ENCODE results near the gene TMEM87B. TPM values are rescaled to one million over a fixed set of nuclear protein-coding genes. Genes with fewer than 3 reads are reported as not detected.

The TMEM87B gene
- total RNA-seq, 2 donors from 2014 or later, result 56.7 to 71.2 TPM

DNA sequence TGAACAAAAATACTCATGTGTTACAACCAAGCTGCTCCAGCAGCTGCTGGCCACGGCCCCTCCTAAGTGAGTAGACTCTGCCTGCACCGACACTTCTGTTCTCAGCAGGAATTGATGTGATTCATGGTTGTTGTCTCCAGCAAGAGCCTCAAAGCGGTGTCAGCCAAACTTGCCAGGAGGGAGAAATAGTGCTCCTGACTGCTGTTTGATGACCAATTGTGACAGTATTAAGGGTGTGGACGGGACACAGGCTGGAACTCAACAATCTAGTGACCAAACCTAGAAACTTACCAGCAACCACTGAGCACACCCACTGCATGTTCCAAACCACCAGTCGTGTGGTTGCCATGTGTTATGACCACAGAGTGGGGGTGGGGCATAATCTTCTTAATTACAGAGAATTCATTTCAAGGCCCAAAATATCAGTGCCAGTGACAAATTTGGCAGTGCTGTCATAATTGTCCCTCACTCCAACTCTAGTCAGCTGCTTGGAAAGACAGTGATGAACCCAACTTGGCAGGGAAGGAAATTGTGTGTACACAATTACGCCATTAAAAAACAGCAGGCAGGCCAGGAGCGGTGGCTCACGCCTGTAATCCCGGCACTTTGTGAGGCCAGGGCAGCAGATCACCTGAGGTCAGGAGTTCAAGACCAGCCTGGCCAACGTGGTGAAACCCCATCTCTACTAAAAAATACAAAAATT, 113.5 kb downstream of the TMEM87B start:
- TF ChIP-seq, protein P1, sequence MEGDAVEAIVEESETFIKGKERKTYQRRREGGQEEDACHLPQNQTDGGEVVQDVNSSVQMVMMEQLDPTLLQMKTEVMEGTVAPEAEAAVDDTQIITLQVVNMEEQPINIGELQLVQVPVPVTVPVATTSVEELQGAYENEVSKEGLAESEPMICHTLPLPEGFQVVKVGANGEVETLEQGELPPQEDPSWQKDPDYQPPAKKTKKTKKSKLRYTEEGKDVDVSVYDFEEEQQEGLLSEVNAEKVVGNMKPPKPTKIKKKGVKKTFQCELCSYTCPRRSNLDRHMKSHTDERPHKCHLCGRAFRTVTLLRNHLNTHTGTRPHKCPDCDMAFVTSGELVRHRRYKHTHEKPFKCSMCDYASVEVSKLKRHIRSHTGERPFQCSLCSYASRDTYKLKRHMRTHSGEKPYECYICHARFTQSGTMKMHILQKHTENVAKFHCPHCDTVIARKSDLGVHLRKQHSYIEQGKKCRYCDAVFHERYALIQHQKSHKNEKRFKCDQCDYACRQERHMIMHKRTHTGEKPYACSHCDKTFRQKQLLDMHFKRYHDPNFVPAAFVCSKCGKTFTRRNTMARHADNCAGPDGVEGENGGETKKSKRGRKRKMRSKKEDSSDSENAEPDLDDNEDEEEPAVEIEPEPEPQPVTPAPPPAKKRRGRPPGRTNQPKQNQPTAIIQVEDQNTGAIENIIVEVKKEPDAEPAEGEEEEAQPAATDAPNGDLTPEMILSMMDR (IDR thresholded peaks at IDR 0.05), result no peak
- no peaks in the 10 kb centered on the region for H3K36me3 ChIP-seq
- intact Hi-C loops (cut with DNase I), result no loop called here

More for the DNA sequence above, 113.5 kb downstream of the TMEM87B start:
- no peak for DNase-seq
- Histone ChIP-seq H3K4me3 (no peak overlapping the region), H3K27me3 (no peaks in the 10 kb centered on the region), H3K9me3 (no peaks in the 10 kb centered on the region), H3K4me1 (no peaks in the 10 kb centered on the region), H3K9ac (ENCODE audit: low read depth in 2 of 2, low read length in 2 of 2) (no peak overlapping the region), H3K27ac (no peak overlapping the region)

Other genes starting within 250 kb of the TMEM87B start
- gene ANAPC1, start 171.1 kb upstream of the TMEM87B start, total RNA-seq, result 10 to 100 TPM; 32.9 to 62.1 TPM
- 1 to 10 TPM; 3.9 TPM for gene MERTK, start 156.7 kb upstream of the TMEM87B start, total RNA-seq
- under 1 TPM; 0.10 to 0.66 TPM for gene FBLN7, start 83.1 kb downstream of the TMEM87B start, total RNA-seq
- gene ZC3H8, start 199.8 kb downstream of the TMEM87B start, total RNA-seq, result 1 to 10 TPM; 5.9 to 8.1 TPM
- 10 to 100 TPM in 1 of 2 donors, 1 to 10 TPM in 1; 3.6 to 13.1 TPM for gene ZC3H6, start 220.3 kb downstream of the TMEM87B start, total RNA-seq

All from colonic mucosa (tissue), 4 donors.